OCI-LY1 (cell line): Measurements from ENCODE around the gene RHBG.

Experiments used
- H2AFZ ChIP-seq: fragments of 200-600 bp; sonication (generic), shearing (Covaris generic); 2 replicates; pipeline ENCODE4 v1.6.0; 2014; ENCODE audit warnings: antibody characterized with exemption, mild to moderate bottlenecking, low read length
- H3F3A ChIP-seq: fragments of 200-600 bp; sonication (generic), shearing (Covaris generic); 2 replicates; pipeline ENCODE4 v1.6.0; 2014; ENCODE audit warnings: mild to moderate bottlenecking, antibody characterized with exemption, low read length, moderate library complexity; ENCODE audit not compliant: insufficient read depth
- H3K27ac ChIP-seq: fragments of 200-600 bp; sonication (generic); 2 replicates; pipeline ENCODE4 v1.5.1; 2014; ENCODE audit warnings: low read length, mixed run types, mild to moderate bottlenecking, low read depth; ENCODE audit not compliant: poor library complexity, severe bottlenecking
- H3K27me3 ChIP-seq: fragments of 200-600 bp; sonication (generic); 2 replicates; pipeline ENCODE4 v1.6.0; 2014; ENCODE audit warnings: antibody characterized with exemption, mild to moderate bottlenecking, low read length, moderate library complexity; ENCODE audit not compliant: insufficient read depth
- H3K36me3 ChIP-seq: fragments of 200-600 bp; sonication (generic); 2 replicates; pipeline ENCODE4 v1.6.1; 2014; ENCODE audit warnings: mild to moderate bottlenecking, antibody characterized with exemption, low read length, moderate library complexity, mixed read lengths; ENCODE audit not compliant: insufficient read depth
- H3K4me1 ChIP-seq: fragments of 200-600 bp; sonication (generic); 2 replicates; pipeline ENCODE4 v1.5.1; 2014; ENCODE audit warnings: mild to moderate bottlenecking, low read length, moderate library complexity; ENCODE audit not compliant: insufficient read depth, severe bottlenecking
- H3K4me2 ChIP-seq: fragments of 200-600 bp; sonication (generic), shearing (Covaris generic); 2 replicates; pipeline ENCODE4 v1.6.1; 2014; ENCODE audit warnings: low read length
- H3K4me3 ChIP-seq: fragments of 200-600 bp; sonication (generic); 2 replicates; pipeline ENCODE4 v1.5.1; 2014; ENCODE audit warnings: low read length, low read depth, mild to moderate bottlenecking, mixed read lengths; ENCODE audit not compliant: poor library complexity, severe bottlenecking
- H3K79me2 ChIP-seq: fragments of 200-600 bp; shearing (Covaris generic); 2 replicates; pipeline ENCODE4 v1.6.1; 2016; ENCODE audit warnings: mixed run types, low read length, mixed read lengths; ENCODE audit not compliant: insufficient read depth
- H3K9ac ChIP-seq: fragments of 200-600 bp; sonication (generic), shearing (Covaris generic); 2 replicates; pipeline ENCODE4 v1.6.1; 2014; ENCODE audit warnings: mild to moderate bottlenecking, low read length, mixed read lengths
- H3K9me2 ChIP-seq: fragments of 200-600 bp; sonication (generic), shearing (Covaris generic); 2 replicates; pipeline ENCODE4 v1.6.1; 2014; ENCODE audit warnings: low read depth, mild to moderate bottlenecking, low read length, mixed read lengths
- H3K9me3 ChIP-seq: fragments of 200-600 bp; shearing (Covaris generic); 2 replicates; pipeline ENCODE4 v1.6.1; 2014; ENCODE audit warnings: low read length, mixed read lengths
- H4K20me1 ChIP-seq: fragments of 200-600 bp; sonication (generic), shearing (Covaris generic); 2 replicates; pipeline ENCODE4 v1.6.0; 2016; ENCODE audit warnings: mild to moderate bottlenecking, low read length; ENCODE audit not compliant: insufficient read depth
- EZH2 ChIP-seq: fragments of 200-600 bp; sonication (generic), shearing (Covaris generic); IDR thresholded peaks from 2 replicates; pipeline ENCODE4 v1.8.0; 2017; ENCODE audit warnings: borderline replicate concordance, mixed run types, mild to moderate bottlenecking, antibody characterized with exemption, low read length, moderate library complexity, mixed read lengths
- TF ChIP-seq, protein P1 (sequence below): fragments of 200-600 bp; sonication (generic), shearing (Covaris generic); IDR thresholded peaks from 2 replicates; pipeline ENCODE4 v1.5.1; 2017; ENCODE audit warnings: mild to moderate bottlenecking, antibody characterized with exemption, low read length, moderate library complexity, mixed read lengths

RHBG gene

GRCh38 chr1:156356875-156357534, 12.0 kb upstream of the RHBG start:
- Histone ChIP-seq H4K20me1 (no peaks in the 10 kb centered on the region), H3K36me3 (no peaks in the 10 kb centered on the region), H3F3A (no peaks in the 10 kb centered on the region), H3K4me3 (no peak overlapping the region), H2AFZ (no peak overlapping the region), H3K4me2 (peak overlapping the region; percentile 56), H3K9me2 (no peaks in the 10 kb centered on the region), H3K9me3 (no peaks in the 10 kb centered on the region), H3K9ac (no peak overlapping the region), H3K4me1 (peaks cover 5% of the 10 kb centered on the region), H3K79me2 (no peaks in the 10 kb centered on the region), H3K27ac (no peak overlapping the region), H3K27me3 (no peaks in the 10 kb centered on the region)
- TF ChIP-seq, protein P1, sequence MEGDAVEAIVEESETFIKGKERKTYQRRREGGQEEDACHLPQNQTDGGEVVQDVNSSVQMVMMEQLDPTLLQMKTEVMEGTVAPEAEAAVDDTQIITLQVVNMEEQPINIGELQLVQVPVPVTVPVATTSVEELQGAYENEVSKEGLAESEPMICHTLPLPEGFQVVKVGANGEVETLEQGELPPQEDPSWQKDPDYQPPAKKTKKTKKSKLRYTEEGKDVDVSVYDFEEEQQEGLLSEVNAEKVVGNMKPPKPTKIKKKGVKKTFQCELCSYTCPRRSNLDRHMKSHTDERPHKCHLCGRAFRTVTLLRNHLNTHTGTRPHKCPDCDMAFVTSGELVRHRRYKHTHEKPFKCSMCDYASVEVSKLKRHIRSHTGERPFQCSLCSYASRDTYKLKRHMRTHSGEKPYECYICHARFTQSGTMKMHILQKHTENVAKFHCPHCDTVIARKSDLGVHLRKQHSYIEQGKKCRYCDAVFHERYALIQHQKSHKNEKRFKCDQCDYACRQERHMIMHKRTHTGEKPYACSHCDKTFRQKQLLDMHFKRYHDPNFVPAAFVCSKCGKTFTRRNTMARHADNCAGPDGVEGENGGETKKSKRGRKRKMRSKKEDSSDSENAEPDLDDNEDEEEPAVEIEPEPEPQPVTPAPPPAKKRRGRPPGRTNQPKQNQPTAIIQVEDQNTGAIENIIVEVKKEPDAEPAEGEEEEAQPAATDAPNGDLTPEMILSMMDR = peak; percentile 99
- no peak for TF ChIP-seq EZH2

DNA sequence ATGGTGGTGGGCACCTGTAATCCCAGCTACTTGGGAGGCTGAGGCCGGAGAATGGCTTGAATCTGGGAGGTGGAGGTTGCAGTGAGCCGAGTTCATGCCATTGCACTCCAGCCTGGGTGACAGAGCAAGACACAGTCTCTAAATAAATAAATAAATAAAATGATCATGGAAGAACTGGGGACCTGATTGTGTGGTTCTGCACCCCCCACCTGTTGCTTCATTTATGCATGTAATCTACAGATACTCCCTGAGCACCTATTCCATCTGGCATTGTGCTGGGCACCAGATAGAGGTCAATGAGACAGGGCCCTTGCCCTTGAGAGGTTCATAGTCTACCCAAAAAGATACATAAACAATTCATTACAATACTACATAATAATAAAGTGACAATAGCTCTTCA, 11.0 kb upstream of the RHBG start:
- H3K4me2 ChIP-seq = no peak overlapping the region
- H2AFZ ChIP-seq = no peak overlapping the region
- peaks cover 5% of the 10 kb centered on the region for H3K4me1 ChIP-seq
- no peaks in the 10 kb centered on the region for H3K79me2 ChIP-seq
- H3F3A ChIP-seq = no peaks in the 10 kb centered on the region
- H3K9me2 ChIP-seq = no peaks in the 10 kb centered on the region
- H4K20me1 ChIP-seq = no peaks in the 10 kb centered on the region
- H3K4me3 ChIP-seq = no peak overlapping the region
- no peaks in the 10 kb centered on the region for H3K36me3 ChIP-seq
- no peak overlapping the region for H3K9ac ChIP-seq
- H3K27ac ChIP-seq = no peak overlapping the region
- no peaks in the 10 kb centered on the region for H3K9me3 ChIP-seq
- no peaks in the 10 kb centered on the region for H3K27me3 ChIP-seq
- no peak for TF ChIP-seq EZH2

GRCh38 chr1:156358641-156359040, 10.4 kb upstream of the RHBG start:
- H3K9me2 ChIP-seq = no peaks in the 10 kb centered on the region
- no peak overlapping the region for H3K4me3 ChIP-seq
- H3F3A ChIP-seq = no peaks in the 10 kb centered on the region
- no peaks in the 10 kb centered on the region for H3K36me3 ChIP-seq
- H3K4me1 ChIP-seq = peaks cover 5% of the 10 kb centered on the region
- no peak overlapping the region for H3K9ac ChIP-seq
- no peaks in the 10 kb centered on the region for H3K27me3 ChIP-seq
- H3K79me2 ChIP-seq = no peaks in the 10 kb centered on the region
- TF ChIP-seq, protein P1 = no peak
- no peak for TF ChIP-seq EZH2
- no peak overlapping the region for H3K27ac ChIP-seq
- H2AFZ ChIP-seq = no peak overlapping the region
- no peaks in the 10 kb centered on the region for H3K9me3 ChIP-seq
- H4K20me1 ChIP-seq = no peaks in the 10 kb centered on the region
- no peak overlapping the region for H3K4me2 ChIP-seq

DNA sequence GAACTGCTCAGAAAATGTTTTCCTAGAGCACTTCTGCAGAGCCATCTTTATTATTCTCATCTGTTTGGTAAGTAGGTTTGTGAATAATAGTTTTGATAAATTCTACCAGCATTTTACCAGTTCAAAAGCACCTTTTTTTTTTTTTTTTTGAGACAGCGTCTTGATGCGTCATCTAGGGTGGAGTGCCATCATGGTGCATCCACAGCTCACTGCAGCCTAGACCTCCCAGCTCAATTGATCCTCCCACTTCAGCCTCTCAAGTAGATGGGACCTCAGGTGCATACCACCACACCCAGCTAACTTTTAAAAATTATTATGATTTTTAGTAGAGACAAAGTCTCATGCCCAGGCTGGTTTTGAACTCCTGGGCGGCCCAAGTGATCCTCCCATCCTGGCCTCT, 9.8 kb upstream of the RHBG start:
- H3K4me2 ChIP-seq = no peak overlapping the region
- no peak overlapping the region for H3K4me3 ChIP-seq
- no peaks in the 10 kb centered on the region for H3K9me3 ChIP-seq
- H3K9ac ChIP-seq = no peak overlapping the region
- H3K4me1 ChIP-seq = peaks cover 5% of the 10 kb centered on the region
- no peak overlapping the region for H3K27ac ChIP-seq
- no peaks in the 10 kb centered on the region for H3K79me2 ChIP-seq
- H3K27me3 ChIP-seq = no peaks in the 10 kb centered on the region
- H3K9me2 ChIP-seq = no peaks in the 10 kb centered on the region
- H3F3A ChIP-seq = no peaks in the 10 kb centered on the region
- H4K20me1 ChIP-seq = no peaks in the 10 kb centered on the region
- H2AFZ ChIP-seq = no peak overlapping the region
- H3K36me3 ChIP-seq = no peaks in the 10 kb centered on the region
- TF ChIP-seq, protein P1 = no peak
